ENCODE data around the gene ALK.

The ALK gene

DNA sequence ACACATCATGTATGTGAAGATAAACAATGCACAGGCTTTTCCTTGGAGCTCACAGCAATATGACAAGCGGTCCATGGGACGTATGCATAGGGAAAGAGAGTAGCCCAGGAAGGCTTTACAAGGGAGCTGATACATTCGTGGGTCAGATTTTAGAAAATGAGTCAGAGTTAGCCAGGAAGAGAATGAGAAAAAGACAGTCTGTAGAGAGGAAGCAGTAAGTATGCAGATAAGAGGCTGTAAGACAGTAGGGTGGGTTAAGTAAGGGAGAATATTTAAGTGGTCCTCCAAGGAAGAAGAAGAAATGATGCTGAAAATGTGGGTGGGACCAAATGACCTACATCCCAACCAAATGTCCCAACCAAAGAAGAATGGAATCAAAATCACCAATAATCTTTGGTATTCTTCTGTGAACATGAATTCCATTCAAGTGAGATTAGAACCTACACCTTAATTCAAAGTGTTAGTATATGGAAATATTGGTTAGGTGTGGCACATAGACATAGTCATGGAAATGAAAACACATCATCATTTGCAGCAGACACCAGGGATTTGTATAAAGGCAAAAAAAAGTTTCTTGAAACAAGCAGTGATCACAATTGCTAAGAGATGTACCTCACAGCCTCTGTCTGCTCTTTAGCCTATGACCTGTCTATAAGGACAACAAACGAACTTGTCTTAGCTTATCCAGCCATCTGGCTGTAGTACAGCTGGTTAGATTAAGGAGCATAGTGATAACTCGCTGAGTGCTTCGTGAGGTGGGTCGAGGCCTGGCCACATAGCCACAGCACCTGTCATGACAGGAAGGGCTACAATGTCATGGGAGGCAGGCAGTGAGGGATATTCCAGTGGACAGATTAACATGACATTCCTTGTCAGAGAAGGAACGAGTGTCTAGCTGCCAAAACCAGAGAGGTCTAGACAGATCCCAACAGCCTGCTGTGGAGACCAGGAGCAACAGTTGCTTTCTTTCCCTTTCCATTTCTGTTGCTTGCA is 133.6 kb downstream of the ALK start:
- DNase-seq = no peak

DNA sequence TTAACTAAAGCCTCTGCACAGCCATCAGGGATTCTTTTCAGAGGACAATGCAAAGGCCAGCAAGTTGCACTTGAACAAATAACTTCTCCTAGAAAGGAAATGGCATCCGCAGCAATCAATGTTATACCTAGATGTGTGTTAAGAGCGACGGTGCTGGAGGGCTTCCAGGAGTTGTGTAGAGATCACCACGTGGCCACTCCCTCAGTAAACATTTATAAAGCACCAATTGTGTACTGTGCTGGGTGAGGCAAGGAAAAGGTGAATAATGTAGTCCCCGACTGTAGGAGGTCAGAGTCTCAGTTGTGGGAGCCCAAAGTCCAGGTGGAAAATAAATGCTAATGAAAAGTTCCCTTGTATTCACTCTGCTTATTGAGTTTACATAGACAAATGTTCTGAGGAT is 135.0 kb downstream of the ALK start:
- DNase-seq = no peak

DNA sequence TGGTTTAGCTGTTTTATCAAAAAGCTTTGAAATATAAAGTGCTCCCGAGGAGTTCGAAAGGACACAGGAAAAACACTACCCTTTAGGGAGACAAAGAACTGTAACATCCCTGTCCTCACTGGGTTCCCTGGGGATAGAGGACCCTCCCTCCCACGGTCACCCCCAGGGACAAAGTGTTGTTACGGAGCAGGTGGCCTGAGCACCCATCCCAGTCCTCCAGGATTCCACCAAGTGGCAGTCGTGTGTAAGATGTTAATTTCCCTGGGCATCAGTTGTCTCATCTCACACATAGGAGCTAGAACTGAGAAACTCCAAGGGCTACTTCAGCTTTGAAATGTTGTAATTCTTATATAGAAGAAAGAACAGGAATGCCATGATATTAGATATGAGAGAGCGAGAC is 137.7 kb downstream of the ALK start:
- DNase-seq = no peak

DNA sequence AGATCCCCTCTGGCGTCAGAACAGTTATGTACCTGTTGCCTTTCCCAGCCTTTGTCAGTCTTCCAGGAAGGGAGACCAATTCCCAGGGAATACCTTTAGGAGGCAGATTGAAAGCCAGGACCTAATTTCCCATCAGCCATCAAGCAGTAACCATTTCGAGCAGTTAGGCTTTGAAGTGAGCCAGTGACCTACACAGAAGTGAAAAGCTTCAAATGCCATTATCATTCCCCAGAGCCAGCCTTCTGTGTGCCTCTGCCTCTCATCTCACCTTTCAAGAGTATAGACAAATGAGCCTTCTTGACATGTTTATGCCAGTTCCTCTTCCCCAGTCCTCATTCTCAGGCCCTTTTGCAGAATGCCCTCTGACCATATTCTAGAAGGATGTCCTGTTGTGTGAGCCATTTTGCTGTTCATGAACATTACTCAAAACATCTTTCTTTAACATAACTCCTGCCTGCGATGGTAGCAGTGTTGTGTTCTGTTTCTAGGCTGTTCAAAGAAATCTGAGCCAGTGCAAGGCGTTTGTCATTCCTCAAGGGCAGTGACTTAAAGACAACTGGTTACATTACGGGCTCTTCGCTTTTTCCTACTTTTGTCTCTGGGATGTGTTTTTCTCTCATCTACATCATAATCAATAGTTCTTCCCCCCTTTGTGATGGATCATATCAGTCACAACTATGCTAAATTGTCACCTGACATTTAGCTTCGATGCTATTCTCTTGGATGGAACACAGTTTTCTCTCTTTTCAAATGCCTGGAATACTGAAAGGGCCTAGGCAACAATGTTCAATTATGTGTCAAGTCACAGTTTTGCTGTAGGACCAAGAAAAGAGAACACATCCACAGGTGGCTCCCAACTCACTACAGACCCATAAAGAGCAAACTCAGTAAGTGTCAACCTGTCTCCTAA is 138.6 kb downstream of the ALK start:
- DNase-seq = no peak

DNA sequence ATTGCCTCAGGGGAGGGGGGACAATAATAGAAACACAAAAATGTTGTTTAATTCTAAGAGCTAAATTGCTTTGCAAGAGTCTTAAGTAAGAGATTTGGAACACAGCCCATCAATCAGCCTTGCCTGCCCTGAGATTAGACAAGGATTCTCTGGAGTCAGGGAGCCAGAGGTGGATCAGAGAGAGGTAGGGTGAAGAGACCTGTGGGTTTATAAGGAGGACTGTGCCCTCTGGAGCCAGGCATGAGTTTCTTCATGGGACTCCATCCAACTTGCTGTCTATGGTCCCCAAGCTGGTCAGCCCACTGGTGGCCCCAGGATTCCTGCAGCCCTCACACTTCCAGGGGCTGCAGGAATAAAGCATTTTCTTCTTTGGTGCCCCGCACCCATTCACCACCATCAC is 139.3 kb downstream of the ALK start:
- DNase-seq = no peak

DNA sequence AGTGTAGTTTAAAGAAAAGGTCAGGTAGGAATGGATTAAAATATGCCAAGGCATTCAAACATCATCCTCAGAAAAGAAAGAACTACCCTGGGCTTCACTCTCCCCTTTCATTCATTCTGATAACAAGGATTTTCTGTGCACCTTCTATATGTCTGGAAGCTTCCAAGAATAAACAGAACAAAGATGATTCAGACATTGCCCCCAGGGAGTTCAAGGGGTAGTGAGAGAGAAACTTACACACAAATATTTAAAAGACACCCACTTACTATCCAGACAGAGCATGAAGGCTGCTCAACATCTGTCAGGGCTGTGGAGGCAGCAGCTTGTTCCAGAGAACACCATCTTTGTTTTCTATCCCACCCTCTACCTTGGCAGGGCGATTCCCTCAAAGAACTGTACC is 140.5 kb downstream of the ALK start:
- no peak for DNase-seq

DNA sequence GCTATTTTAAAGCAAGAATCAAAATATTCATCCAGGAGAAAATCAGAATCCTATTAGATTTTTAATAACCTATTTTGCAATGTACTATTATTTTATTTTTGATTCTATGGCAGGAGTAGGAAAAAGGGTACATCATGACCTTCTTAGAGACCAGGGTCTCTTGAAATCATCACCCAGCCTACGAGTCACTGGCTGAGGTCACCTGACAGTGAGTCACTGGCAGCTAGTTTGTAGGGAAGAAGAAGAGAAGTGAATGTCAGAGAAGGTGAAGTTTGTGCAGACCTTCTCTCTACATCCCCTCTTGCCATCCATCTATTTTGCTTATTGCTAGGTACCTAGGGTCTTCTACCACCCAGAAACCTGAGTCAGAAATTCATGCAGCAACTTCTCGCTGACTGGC is 144.2 kb downstream of the ALK start:
- no peak for DNase-seq

DNA sequence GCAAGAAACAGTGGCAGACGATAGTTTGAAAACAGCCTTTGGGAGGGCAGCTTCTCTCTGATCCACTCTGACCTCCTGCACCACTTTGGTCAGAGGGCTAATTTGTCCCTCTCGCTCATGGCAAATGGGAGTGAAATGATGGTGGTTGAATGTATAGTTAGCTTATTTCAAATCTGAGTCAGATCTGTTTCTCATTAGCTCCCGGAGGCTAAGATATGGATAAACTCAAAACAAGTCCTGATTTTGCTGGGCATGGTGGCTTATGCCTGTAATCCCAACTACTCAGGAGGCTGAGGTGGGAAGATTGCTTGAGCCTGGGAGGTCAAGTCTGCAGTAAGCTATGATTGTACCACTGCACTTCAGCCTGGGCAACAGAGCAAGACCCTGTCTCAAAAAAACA is 145.0 kb downstream of the ALK start:
- no peak for DNase-seq

DNA sequence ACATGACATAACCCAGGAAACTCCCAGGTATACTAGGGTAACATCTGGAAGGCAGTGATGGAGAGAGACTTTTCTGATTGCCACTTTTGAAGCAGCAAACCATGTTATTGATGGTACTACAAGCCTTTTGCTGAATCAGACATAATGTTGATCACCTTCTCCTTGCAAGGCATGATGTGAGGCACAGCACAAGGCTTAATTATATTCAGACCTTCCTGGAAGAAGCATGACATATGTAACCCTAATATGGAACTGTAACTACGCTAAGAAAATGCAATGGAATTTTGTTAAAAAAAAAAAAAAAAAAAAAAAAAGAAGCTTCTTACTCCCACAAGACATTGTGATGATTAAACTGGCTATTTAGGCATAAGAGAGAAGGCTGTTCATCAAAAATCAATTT is 145.4 kb downstream of the ALK start:
- no peak for DNase-seq

DNA sequence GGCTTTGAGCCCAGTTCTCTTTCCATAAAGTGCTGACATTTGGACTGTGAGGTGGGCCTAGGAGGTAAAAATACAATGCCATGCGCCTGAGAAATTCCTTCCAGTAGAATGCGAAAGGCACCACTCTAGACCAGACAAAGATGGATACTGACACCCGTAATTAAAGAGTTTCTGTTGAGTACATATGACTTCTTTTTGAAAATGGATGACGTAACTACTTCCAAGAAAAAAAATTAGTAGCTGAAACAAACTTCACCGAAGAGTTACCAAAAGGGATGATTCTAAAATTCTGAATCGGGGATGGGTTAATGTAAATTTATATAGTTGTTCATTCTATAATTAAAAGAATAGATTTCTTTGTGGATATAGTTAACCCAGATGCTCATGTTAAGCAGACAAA is 146.8 kb downstream of the ALK start:
- DNase-seq = no peak

DNA sequence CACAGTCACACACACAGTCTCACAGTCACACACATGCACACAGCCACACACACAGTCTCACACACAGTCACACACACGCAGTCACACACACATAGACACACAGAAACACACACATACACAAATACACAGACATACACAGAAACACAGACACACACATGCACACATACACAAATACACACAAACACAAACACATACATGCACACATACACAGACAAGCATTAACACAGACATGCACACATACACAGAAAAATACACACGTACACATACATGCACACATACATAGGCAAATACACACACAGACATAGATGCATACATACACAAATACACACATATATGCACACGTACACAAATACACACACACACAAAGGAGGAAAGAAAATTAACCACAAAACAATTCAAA is 150.5 kb downstream of the ALK start:
- DNase-seq = no peak

DNA sequence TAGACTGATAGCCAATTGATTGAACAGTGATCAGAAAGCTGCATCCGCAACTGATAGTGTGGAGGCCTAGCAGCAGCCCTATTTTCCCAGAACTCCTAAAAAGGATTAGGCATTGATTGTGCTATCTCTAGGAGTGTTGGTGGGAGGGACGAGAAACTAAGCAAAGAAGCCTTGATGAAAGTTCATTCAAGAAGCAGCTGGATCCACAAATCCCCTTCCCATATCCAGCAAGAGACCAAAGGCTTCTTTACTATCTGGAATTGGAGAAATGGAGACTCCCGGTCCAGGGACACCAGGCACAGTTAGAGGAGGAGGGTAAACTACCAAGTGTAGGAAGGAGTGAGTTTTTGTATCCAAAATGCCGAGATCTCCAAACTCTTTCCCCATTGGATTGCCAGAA is 151.5 kb downstream of the ALK start:
- no peak for DNase-seq

DNA sequence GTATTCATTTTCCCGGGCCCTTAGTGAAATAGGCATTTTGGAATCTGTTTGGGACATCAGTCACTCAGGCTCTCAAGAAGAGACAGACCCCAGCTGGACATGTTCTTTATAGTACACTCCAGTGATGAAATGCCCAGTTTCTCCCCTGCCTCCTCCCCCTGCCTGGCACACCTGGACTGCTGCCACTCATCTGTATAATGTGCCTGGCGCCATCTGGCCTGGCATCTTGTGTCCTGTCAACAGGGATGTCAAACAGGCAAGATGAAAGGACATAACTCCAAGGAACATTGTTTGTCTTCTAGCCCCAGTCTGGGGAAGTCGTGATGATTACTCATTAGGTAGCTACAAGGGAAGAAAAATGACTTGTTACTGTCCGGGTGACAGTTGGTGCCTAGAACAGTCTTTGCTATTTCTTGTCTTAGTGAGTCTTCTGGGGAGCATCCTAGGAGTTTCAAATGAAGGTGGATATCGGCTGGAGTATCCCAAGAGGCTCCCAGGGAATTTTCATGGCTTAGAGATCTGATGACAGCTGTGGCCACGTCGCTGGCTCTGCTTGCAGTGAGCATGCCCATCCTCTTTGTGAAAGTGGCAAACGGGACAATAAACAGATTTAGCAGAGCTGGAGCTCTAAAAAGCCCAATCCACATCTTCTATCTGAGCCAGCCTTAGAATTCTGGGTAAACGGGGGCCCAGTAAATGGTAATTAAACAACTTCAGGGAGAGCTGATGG is 153.6 kb downstream of the ALK start:
- no peak for DNase-seq

DNA sequence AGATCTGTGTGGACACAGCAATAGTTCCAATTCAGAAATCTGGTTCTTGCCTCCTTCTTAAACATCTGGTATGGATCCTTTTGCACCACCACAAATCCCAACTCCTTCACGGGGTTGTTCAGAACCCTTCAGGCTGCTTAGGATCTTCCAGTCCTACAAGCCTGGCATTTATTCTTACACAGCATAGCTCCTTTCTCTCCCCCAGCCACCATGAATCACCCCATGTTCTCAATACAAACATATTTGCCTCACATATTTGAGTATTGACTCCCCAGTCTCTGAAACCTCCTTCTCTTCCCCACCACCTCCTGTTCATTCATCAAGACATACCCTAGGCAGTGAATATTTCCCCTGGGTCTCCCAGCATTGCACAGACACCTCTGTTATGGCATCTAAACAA is 155.2 kb downstream of the ALK start:
- DNase-seq = no peak

DNA sequence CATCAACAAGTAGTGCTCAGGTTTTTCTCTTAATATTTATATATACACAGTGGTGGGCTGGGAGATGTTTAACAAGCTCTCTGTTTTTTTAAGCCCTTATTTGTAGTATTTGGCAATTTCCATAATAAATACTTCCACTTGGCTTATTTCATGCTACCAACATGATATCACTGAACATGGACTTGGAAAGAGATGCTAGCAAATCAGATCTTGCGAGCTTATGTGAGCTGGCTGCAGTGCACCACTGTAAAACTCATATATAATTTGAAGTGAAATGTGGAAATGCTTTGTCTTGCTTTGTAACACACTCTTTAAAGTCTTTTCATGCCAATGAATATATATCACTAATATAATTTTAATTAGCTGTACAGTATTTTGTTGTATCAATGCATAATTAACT is 155.7 kb downstream of the ALK start:
- no peak for DNase-seq

DNA sequence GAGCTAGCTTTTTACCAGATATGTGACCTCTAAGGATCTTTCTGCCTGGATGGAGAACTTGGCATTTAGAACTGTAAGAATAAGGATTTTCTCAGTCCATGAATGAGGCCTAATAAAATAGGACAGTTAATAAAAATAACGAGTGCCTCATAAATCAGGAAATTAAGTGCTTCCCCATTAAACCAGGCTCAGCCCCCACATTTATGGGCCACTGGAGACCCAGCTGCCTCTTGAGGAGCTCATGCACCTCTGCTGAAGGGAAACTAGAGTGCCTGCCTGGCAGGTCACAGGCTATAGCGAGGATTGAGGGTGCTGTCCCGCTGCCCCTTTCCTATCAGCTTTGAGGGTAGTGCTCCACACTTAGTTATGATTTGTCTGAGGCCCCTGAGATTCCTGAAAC is 158.0 kb downstream of the ALK start:
- no peak for DNase-seq

DNA sequence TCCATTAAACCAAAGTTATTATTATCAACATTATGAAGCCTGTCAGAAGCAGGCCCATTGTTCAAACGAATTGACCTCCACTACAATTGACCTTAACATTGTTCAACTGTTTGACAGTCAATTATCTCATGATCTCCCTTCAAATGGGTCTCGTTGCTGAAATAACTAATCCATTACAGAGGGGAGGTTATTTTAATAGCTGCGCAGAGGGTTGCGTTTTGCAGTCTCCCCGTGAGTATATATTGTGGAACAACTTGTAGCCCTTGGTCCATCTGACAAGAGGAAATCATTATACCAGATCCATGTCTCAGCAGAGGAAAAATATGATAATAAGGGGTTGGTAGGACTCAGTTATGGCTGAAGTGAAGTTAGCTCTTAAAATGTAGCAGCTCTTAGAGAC is 159.1 kb downstream of the ALK start:
- no peak for DNase-seq

DNA sequence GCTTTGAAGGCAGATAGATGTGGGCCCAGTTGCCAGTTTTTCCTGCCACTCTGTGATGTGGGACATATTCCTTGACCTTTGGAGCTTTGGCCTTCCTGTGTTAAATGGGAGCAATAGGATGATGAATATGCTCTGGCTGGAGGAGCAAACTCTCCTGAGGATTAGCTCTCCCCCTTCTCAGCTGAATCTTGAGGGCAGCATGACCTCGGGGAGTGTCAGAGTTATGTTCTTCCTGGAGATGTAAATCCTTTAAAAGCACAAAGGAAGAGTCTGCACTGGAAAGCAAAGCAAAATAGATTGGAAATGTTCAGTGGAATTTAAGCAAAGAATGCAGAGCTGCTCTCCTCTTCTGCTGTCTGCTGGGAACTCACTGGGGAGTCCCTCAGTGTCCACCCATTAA is 160.1 kb downstream of the ALK start:
- no peak for DNase-seq

DNA sequence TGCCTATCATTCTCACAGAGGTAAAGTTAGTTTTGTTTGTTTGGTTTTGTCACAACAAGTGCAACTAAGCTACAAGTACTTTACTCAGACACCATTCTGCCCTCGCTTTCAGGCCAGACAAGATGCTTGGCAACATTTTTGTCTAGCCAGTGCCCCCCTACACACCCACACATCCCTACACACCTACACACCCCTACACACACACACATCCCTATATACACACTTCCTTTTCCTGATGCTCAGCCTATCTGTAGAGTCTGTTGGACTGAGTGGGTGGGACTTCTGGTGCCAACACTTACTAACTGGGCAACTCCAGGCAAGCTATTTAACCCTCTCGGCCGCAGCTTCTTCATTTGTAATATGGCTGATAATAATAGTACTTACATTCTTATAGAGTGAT is 161.4 kb downstream of the ALK start:
- no peak for DNase-seq

DNA sequence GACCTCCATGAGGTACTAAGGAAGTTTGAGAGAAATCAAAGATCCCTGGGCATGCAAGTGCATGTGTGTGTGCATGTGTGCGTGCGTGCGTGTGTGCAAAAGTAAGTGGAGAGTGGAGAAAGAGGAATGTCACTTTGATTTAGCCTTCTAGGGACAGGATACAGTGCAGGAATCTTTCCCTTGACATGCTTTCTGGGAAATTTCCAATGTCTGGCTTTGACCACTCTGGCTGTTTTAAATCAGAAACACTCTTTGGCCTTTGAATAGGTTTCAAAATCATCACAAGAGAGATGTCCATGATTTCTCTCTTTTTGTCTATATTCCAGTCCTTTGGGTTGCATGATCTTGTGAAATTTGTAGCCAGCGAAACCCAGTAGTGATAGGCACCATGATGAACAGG is 162.0 kb downstream of the ALK start:
- DNase-seq = no peak

DNA sequence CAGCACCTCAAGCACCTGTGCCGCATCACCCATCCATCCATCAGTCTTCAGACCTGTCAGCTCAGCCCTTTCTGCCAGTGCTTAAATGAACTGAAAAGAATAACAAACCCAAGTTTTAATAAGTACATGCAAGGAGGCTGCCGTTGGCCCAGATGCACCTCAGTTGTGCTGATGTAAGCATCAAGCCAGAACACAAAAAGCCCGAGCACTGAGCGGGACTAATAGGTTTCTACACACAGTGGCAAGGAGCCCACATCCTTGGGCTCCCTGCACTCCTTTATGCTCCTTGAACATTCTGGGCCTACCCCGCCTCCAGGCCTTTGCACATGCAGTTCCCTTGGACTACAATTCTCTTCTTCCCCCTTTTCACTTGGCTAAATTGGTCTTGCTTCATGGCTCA is 165.6 kb downstream of the ALK start:
- no peak for DNase-seq

DNA sequence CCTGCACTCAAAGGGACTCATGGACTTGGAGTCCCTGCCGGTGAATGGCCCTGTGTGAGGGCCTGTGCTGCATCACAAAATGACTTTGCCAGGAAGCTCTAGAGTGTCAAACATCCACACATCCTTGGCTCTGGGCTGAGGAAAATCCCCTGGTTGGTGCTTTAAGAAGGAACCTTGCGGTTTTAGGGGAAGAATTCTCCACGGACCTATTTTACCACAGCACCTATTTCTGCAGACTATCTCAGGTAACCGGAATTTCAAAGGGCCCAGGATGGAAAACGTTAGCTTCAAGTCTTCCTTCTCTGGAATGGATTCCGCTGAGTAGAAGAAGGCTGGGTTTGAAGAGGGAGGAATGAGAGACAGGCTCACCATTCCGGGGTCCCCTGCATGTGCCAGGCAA is 166.2 kb downstream of the ALK start:
- no peak for DNase-seq

Data from SHP77 (cell line).